Measurements from ENCODE around the gene SLC23A2. TPM values are rescaled to one million over a fixed set of nuclear protein-coding genes. Genes with fewer than 3 reads are reported as not detected.

Gene SLC23A2
- total RNA-seq, 2 donors from 2014 or later: 21.0 to 39.1 TPM

- Histone ChIP-seq H3K36me3 (no peaks in the 10 kb centered on the region), H3K9me3 (no peaks in the 10 kb centered on the region), H3K27me3 (replicated peaks; ENCODE audit: insufficient read depth) (no peaks in the 10 kb centered on the region), H3K4me1 (replicated peaks) (no peaks in the 10 kb centered on the region), H3K4me3 (no peak overlapping the region), H3K27ac (peak overlapping the region in 1 of 2 donors; percentile 47)
- intact Hi-C loops (cut with DNase I): no loop called here
- DNase-seq (ENCODE audit: low spot score): no peak
- TF ChIP-seq POLR2AphosphoS5 (IDR thresholded peaks at IDR 0.05) (no peak), POLR2A (IDR thresholded peaks at IDR 0.05) (no peak)
- TF ChIP-seq, protein P1, sequence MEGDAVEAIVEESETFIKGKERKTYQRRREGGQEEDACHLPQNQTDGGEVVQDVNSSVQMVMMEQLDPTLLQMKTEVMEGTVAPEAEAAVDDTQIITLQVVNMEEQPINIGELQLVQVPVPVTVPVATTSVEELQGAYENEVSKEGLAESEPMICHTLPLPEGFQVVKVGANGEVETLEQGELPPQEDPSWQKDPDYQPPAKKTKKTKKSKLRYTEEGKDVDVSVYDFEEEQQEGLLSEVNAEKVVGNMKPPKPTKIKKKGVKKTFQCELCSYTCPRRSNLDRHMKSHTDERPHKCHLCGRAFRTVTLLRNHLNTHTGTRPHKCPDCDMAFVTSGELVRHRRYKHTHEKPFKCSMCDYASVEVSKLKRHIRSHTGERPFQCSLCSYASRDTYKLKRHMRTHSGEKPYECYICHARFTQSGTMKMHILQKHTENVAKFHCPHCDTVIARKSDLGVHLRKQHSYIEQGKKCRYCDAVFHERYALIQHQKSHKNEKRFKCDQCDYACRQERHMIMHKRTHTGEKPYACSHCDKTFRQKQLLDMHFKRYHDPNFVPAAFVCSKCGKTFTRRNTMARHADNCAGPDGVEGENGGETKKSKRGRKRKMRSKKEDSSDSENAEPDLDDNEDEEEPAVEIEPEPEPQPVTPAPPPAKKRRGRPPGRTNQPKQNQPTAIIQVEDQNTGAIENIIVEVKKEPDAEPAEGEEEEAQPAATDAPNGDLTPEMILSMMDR (IDR thresholded peaks at IDR 0.05): no peak
- WGBS: 77% methylated on average over 7 of the region's 7 CpGs
Observed at GRCh38 chr20:4812641-4813075, 188.7 kb downstream of the SLC23A2 start.

- no peak overlapping the region for H3K27ac ChIP-seq
- H3K4me1 ChIP-seq (replicated peaks): no peaks in the 10 kb centered on the region
- no peaks in the 10 kb centered on the region for H3K9me3 ChIP-seq
- TF ChIP-seq POLR2AphosphoS5 (IDR thresholded peaks at IDR 0.05): no peak
- TF ChIP-seq, protein P1 (IDR thresholded peaks at IDR 0.05): no peak
- intact Hi-C loops (cut with DNase I): no loop called here
- no peak for DNase-seq (ENCODE audit: low spot score)
- WGBS: 89% methylated on average over 6 of the region's 6 CpGs
- H3K27me3 ChIP-seq (replicated peaks; ENCODE audit: insufficient read depth): no peaks in the 10 kb centered on the region
- H3K4me3 ChIP-seq: no peak overlapping the region
- H3K36me3 ChIP-seq: no peaks in the 10 kb centered on the region
Observed at GRCh38 chr20:4812216-4812615, 189.1 kb downstream of the SLC23A2 start.

DNA sequence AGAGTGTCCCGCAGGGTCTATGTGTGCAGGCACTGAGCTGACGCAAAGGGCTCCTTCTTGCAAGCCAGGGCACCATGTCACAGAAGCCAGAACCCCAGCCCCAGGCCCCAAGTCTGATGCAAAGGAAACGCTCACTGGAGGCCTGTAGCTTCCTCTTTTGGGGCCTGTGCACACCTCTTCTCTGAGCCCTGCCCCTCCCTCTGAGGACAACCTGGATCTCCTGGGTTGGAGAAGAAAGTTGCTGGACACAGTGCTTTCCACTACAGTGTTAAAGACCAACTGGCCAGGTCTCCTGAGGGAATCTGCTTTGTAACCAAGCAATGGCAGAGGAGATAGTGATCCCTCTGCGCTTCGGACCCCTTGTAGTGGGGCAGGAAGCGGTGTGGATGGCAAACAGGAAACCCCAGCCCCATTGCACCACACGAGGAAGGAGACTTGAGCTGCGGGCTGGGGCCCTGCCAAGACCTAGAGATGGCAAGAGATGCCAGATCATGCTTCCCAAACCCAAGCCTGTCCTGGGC lies 189.6 kb downstream of the SLC23A2 start:
- H3K4me1 ChIP-seq (replicated peaks): no peaks in the 10 kb centered on the region
- intact Hi-C loops (cut with DNase I): no loop called here
- H3K9me3 ChIP-seq: no peaks in the 10 kb centered on the region
- H3K36me3 ChIP-seq: no peaks in the 10 kb centered on the region
- H3K27ac ChIP-seq: no peak overlapping the region
- H3K27me3 ChIP-seq (replicated peaks; ENCODE audit: insufficient read depth): no peaks in the 10 kb centered on the region
- no peak for DNase-seq (ENCODE audit: low spot score)
- TF ChIP-seq, protein P1 (IDR thresholded peaks at IDR 0.05): no peak
- no peak for TF ChIP-seq POLR2AphosphoS5 (IDR thresholded peaks at IDR 0.05)
- no peak for TF ChIP-seq POLR2A (IDR thresholded peaks at IDR 0.05)
- no peak overlapping the region for H3K4me3 ChIP-seq
- 81% methylated on average over 8 of the region's 8 CpGs for WGBS

DNA sequence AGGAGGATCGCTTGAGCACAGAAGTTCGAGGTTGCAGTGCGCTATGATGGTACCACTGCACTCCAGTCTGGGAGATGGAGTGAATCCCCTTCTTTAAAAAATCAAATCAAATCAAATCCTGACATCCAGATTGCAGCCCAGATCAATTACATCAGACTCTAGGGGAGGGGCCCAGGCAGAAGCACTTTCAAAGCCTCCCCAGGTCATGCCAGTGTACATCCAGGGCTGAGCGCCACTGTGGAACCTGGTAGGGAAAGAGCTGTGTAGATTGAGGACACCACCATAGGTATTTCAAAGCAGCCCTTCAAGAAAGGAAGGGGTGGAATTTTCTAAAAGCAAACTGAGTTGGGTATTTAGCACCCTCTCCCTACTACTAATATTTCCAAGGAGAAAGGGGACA lies 190.1 kb downstream of the SLC23A2 start:
- no peak overlapping the region for H3K4me3 ChIP-seq
- DNase-seq (ENCODE audit: low spot score): no peak
- no peak overlapping the region for H3K27ac ChIP-seq
- no peaks in the 10 kb centered on the region for H3K27me3 ChIP-seq (replicated peaks; ENCODE audit: insufficient read depth)
- 96% methylated on average over 4 of the region's 4 CpGs for WGBS
- intact Hi-C loops (cut with DNase I): no loop called here
- no peaks in the 10 kb centered on the region for H3K36me3 ChIP-seq
- H3K9me3 ChIP-seq: no peaks in the 10 kb centered on the region
- no peaks in the 10 kb centered on the region for H3K4me1 ChIP-seq (replicated peaks)
- no peak for TF ChIP-seq POLR2AphosphoS5 (IDR thresholded peaks at IDR 0.05)
- TF ChIP-seq POLR2A (IDR thresholded peaks at IDR 0.05): no peak
- TF ChIP-seq, protein P1 (IDR thresholded peaks at IDR 0.05): no peak

DNA sequence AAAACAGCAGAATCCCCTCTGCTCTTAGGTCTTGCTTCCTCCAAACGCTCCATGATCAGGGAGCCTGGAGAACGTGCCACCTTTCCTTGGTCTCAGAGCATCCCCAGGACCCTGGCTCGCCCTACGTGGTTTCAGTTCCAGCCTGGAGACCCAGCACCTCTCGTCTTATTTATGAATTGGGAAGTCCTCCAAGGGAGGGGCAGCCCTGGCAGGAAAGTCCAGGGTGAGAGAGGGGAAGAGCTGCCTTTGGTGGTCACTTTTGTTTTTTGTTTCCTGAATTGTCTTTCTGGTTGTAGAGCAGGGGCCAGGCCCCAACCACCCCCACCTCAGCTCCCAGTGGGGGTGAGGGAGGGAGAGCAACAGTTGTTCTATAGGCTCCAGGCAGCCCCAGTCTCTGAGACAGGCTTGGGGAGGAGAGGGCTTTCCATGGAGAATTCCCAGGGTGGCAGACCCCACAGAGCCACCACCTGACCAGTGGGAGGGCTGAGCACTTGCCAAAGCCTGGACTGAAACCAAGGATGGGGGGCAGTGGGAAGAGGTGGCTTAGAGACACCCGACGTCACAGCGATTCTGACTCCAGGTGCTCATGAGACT lies 190.8 kb downstream of the SLC23A2 start:
- no peak overlapping the region for H3K27ac ChIP-seq
- no peaks in the 10 kb centered on the region for H3K27me3 ChIP-seq (replicated peaks; ENCODE audit: insufficient read depth)
- DNase-seq (ENCODE audit: low spot score): no peak
- intact Hi-C loops (cut with DNase I): no loop called here
- WGBS: 80% methylated on average over 8 of the region's 8 CpGs
- H3K36me3 ChIP-seq: no peaks in the 10 kb centered on the region
- TF ChIP-seq, protein P1 (IDR thresholded peaks at IDR 0.05): no peak
- no peak for TF ChIP-seq POLR2AphosphoS5 (IDR thresholded peaks at IDR 0.05)
- H3K9me3 ChIP-seq: no peaks in the 10 kb centered on the region
- H3K4me3 ChIP-seq: no peak overlapping the region
- H3K4me1 ChIP-seq (replicated peaks): no peaks in the 10 kb centered on the region

Measured in prostate gland (tissue), 2 donors.